HCT116 (cell line): ENCODE data around the gene AKAP8.

Experiments
- CTCF ChIP-seq, 3 experiments: fragments of 200-600 bp in 1 of 3; sonication (generic) in 1 of 3; IDR thresholded peaks in 2 of 3; conservative IDR thresholded peaks in 1 of 3; 2 replicates each; pipeline ENCODE4 v1.5.1; 2012 to 2017; ENCODE audit warnings: low read depth in 2 of 3, low read length in 2 of 3, antibody characterized with exemption in 1 of 3, borderline replicate concordance in 1 of 3, control low read depth in 1 of 3, mild to moderate bottlenecking in 1 of 3, mixed read lengths in 1 of 3, mixed run types in 1 of 3, moderate library complexity in 1 of 3; ENCODE audit not compliant: insufficient read depth in 1 of 3
- EZH2 ChIP-seq: fragments of 200-600 bp; sonication (generic); IDR thresholded peaks from 2 replicates; pipeline ENCODE4 v1.6.1; 2017; ENCODE audit warnings: antibody characterized with exemption, mixed run types
- EZH2phosphoT487 ChIP-seq: fragments of 200-600 bp; IDR thresholded peaks from 2 replicates; pipeline ENCODE4 v1.6.1; 2018; ENCODE audit warnings: antibody characterized with exemption, borderline replicate concordance
- POLR2A ChIP-seq: IDR thresholded peaks from 2 replicates; pipeline ENCODE4 v1.7.0; 2011; ENCODE audit warnings: borderline replicate concordance; ENCODE audit not compliant: insufficient read depth, insufficient read length; ENCODE audit errors: extremely low read depth
- POLR2AphosphoS5 ChIP-seq: IDR thresholded peaks from 2 replicates; pipeline ENCODE4 v1.6.1; 2011; ENCODE audit warnings: mild to moderate bottlenecking, low read depth, low read length, moderate library complexity
- SP1 ChIP-seq: IDR thresholded peaks from 2 replicates; pipeline ENCODE4 v1.6.1; 2012; ENCODE audit warnings: low read depth
- TCF7L2 ChIP-seq: IDR thresholded peaks from 2 replicates; pipeline ENCODE4 v1.7.0; 2011; ENCODE audit warnings: borderline replicate concordance, inconsistent platforms; ENCODE audit not compliant: insufficient read depth, insufficient read length; ENCODE audit errors: extremely low read depth
- ZNF274 ChIP-seq: fragments of 200-500 bp; sonication (Bioruptor generic); IDR thresholded peaks from 2 replicates; pipeline ENCODE4 v1.6.1; 2014; ENCODE audit warnings: mild to moderate bottlenecking, low read depth, low read length, inconsistent platforms
- TF ChIP-seq, protein P1 (sequence below): IDR thresholded peaks from 2 replicates; pipeline ENCODE4 v1.6.1; 2012
- TF ChIP-seq, protein P2 (sequence below): IDR thresholded peaks from 2 replicates; pipeline ENCODE4 v1.6.1; 2012; ENCODE audit warnings: low read depth
- TF ChIP-seq, protein P3 (sequence below): IDR thresholded peaks from 2 replicates; pipeline ENCODE4 v1.6.1; 2011; ENCODE audit warnings: mild to moderate bottlenecking, low read length, moderate library complexity; ENCODE audit not compliant: insufficient replicate concordance; ENCODE audit errors: extremely low read depth

GRCh38 chr19:15397236-15397635 is 17.6 kb upstream of the AKAP8 start:
- no peak for TF ChIP-seq CTCF (IDR thresholded peaks at IDR 0.05 in 2 of 3, conservative IDR thresholded peaks at IDR 0.05 in 1 of 3; ENCODE audit: borderline replicate concordance in 1 of 3, insufficient read depth in 1 of 3, low read depth in 2 of 3, low read length in 2 of 3)
- TF ChIP-seq POLR2A = no peak
- no peak for TF ChIP-seq EZH2phosphoT487
- TF ChIP-seq, protein P1, sequence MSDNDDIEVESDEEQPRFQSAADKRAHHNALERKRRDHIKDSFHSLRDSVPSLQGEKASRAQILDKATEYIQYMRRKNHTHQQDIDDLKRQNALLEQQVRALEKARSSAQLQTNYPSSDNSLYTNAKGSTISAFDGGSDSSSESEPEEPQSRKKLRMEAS = no peak
- no peak for TF ChIP-seq POLR2AphosphoS5
- no peak for TF ChIP-seq EZH2
- TF ChIP-seq, protein P2, sequence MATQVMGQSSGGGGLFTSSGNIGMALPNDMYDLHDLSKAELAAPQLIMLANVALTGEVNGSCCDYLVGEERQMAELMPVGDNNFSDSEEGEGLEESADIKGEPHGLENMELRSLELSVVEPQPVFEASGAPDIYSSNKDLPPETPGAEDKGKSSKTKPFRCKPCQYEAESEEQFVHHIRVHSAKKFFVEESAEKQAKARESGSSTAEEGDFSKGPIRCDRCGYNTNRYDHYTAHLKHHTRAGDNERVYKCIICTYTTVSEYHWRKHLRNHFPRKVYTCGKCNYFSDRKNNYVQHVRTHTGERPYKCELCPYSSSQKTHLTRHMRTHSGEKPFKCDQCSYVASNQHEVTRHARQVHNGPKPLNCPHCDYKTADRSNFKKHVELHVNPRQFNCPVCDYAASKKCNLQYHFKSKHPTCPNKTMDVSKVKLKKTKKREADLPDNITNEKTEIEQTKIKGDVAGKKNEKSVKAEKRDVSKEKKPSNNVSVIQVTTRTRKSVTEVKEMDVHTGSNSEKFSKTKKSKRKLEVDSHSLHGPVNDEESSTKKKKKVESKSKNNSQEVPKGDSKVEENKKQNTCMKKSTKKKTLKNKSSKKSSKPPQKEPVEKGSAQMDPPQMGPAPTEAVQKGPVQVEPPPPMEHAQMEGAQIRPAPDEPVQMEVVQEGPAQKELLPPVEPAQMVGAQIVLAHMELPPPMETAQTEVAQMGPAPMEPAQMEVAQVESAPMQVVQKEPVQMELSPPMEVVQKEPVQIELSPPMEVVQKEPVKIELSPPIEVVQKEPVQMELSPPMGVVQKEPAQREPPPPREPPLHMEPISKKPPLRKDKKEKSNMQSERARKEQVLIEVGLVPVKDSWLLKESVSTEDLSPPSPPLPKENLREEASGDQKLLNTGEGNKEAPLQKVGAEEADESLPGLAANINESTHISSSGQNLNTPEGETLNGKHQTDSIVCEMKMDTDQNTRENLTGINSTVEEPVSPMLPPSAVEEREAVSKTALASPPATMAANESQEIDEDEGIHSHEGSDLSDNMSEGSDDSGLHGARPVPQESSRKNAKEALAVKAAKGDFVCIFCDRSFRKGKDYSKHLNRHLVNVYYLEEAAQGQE = no peak
- TF ChIP-seq SP1 = no peak
- TF ChIP-seq ZNF274 = no peak
- TF ChIP-seq, protein P3, sequence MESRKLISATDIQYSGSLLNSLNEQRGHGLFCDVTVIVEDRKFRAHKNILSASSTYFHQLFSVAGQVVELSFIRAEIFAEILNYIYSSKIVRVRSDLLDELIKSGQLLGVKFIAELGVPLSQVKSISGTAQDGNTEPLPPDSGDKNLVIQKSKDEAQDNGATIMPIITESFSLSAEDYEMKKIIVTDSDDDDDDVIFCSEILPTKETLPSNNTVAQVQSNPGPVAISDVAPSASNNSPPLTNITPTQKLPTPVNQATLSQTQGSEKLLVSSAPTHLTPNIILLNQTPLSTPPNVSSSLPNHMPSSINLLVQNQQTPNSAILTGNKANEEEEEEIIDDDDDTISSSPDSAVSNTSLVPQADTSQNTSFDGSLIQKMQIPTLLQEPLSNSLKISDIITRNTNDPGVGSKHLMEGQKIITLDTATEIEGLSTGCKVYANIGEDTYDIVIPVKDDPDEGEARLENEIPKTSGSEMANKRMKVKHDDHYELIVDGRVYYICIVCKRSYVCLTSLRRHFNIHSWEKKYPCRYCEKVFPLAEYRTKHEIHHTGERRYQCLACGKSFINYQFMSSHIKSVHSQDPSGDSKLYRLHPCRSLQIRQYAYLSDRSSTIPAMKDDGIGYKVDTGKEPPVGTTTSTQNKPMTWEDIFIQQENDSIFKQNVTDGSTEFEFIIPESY = no peak
- no peak for TF ChIP-seq TCF7L2
